SK-N-SH treated with all-trans-retinoic acid at 6 μM for 48 hours (cell line): ENCODE measurements around the gene FNIP2.

ENCODE experiments used
- CREB5 ChIP-seq: fragments of 250-450 bp; sonication (Bioruptor Pico); IDR thresholded peaks from 2 replicates; pipeline ENCODE4 v1.5.1; 2020; ENCODE audit warnings: low read depth, mild to moderate bottlenecking, moderate library complexity
- CSDC2 ChIP-seq: fragments of 250-450 bp; sonication (Bioruptor Pico); IDR thresholded peaks from 2 replicates; pipeline ENCODE4 v1.5.0; 2020; ENCODE audit warnings: mild to moderate bottlenecking, moderate library complexity
- OSR1 ChIP-seq: fragments of 250-450 bp; sonication (Bioruptor Pico); IDR thresholded peaks from 2 replicates; pipeline ENCODE4 v1.8.0; 2022; ENCODE audit warnings: moderate library complexity, mild to moderate bottlenecking, inconsistent platforms
- TCF4 ChIP-seq: fragments of 250-450 bp; sonication (Bioruptor Pico); IDR thresholded peaks from 2 replicates; pipeline ENCODE4 v1.8.0; 2021; ENCODE audit warnings: mild to moderate bottlenecking, moderate library complexity, borderline replicate concordance
- ZFP30 ChIP-seq: fragments of 450-650 bp; formaldehyde crosslinking; IDR thresholded peaks from 2 replicates; pipeline ENCODE4 v1.5.0; 2022; ENCODE audit warnings: mild to moderate bottlenecking, moderate library complexity
- TF ChIP-seq, protein P1 (sequence below): fragments of 250-450 bp; sonication (Bioruptor Pico); IDR thresholded peaks from 2 replicates; pipeline ENCODE4 v1.8.0; 2020; ENCODE audit warnings: mild to moderate bottlenecking, moderate library complexity, borderline replicate concordance

- TF ChIP-seq CSDC2 (CRISPR knock-in tag) = no peak
- TF ChIP-seq CREB5 (CRISPR knock-in tag) = no peak
- no peak for TF ChIP-seq ZFP30 (CRISPR knock-in tag)
- TF ChIP-seq TCF4 = no peak
- no peak for TF ChIP-seq OSR1
- TF ChIP-seq, protein P1, sequence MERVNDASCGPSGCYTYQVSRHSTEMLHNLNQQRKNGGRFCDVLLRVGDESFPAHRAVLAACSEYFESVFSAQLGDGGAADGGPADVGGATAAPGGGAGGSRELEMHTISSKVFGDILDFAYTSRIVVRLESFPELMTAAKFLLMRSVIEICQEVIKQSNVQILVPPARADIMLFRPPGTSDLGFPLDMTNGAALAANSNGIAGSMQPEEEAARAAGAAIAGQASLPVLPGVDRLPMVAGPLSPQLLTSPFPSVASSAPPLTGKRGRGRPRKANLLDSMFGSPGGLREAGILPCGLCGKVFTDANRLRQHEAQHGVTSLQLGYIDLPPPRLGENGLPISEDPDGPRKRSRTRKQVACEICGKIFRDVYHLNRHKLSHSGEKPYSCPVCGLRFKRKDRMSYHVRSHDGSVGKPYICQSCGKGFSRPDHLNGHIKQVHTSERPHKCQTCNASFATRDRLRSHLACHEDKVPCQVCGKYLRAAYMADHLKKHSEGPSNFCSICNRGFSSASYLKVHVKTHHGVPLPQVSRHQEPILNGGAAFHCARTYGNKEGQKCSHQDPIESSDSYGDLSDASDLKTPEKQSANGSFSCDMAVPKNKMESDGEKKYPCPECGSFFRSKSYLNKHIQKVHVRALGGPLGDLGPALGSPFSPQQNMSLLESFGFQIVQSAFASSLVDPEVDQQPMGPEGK (CRISPR knock-in tag) = no peak
These were observed 176.8 kb downstream of the FNIP2 start for GRCh38 chr4:158945529-158946108.
